T-cell (primary cell): ENCODE results near the gene XPOT. TPM values are rescaled to one million over a fixed set of nuclear protein-coding genes. Genes with fewer than 3 reads are reported as not detected.

Source experiments
- ATAC-seq, 4 experiments: fragments of 200-7000 bp in 3 of 4; fragments of 150-1000 bp in 1 of 4; cut with Tn5 transposase; replicated peaks in 1 of 4; 1 replicate in 3 of 4; 2 replicates in 1 of 4; pipeline ENCODE4 v1.10.0; 2021; ENCODE audit warnings: moderate library complexity in 3 of 4, mild to moderate bottlenecking in 2 of 4, moderate number of reproducible peaks in 1 of 4
- CTCF ChIA-PET, 2 donors: fragments of 300-600 bp; sonication (Branson Sonifier 250); formaldehyde crosslinking; loops; one replicate each; lab custom pipeline; 2022; ENCODE audit warnings: antibody characterized with exemption in 2 of 2; lab: Charles Lee
- POLR2A ChIA-PET, 2 donors: fragments of 300-600 bp; sonication (Branson Sonifier 250); formaldehyde crosslinking; loops; one replicate each; lab custom pipeline; 2022; ENCODE audit warnings: antibody characterized with exemption in 2 of 2; lab: Charles Lee
- DNase-seq, 35 experiments: peaks; one replicate each; pipeline versions ENCODE4 v3.0.0 to v3.0.0-alpha.2; 2013 to 2023
- H3K27ac ChIP-seq: one replicate; pipeline ENCODE4 v1.5.1; 2013; ENCODE audit warnings: low read length
- H3K27me3 ChIP-seq, 2 experiments: replicated peaks in 1 of 2; 1 replicate in 1 of 2; 2 replicates in 1 of 2; pipeline versions ENCODE4 v1.6.1 to v1.7.0; 2013; ENCODE audit warnings: low read length in 1 of 2, mixed read lengths in 1 of 2; ENCODE audit not compliant: control insufficient read depth in 2 of 2, insufficient read depth in 2 of 2; ENCODE audit errors: extremely low read depth in 1 of 2
- H3K36me3 ChIP-seq, 2 donors: 1 replicate in 1 of 2; 2 replicates in 1 of 2; pipeline versions ENCODE4 v1.6.1 to v1.7.0; 2013; ENCODE audit warnings: low read length in 1 of 2; ENCODE audit not compliant: control insufficient read depth in 2 of 2, insufficient read depth in 1 of 2; ENCODE audit errors: extremely low read depth in 1 of 2
- H3K4me1 ChIP-seq, 2 experiments: 1 replicate in 1 of 2; 2 replicates in 1 of 2; pipeline versions ENCODE4 v1.6.1 to v1.7.0; 2013; ENCODE audit warnings: low read length in 2 of 2, mixed read lengths in 1 of 2; ENCODE audit not compliant: insufficient read depth in 2 of 2, control insufficient read depth in 1 of 2; ENCODE audit errors: extremely low read depth in 1 of 2
- H3K4me3 ChIP-seq, 2 donors: 1 replicate in 1 of 2; 2 replicates in 1 of 2; pipeline versions ENCODE4 v1.5.1 to v1.7.0; 2013; ENCODE audit warnings: mild to moderate bottlenecking in 2 of 2, low read length in 1 of 2, moderate library complexity in 1 of 2; ENCODE audit not compliant: control insufficient read depth in 1 of 2; ENCODE audit errors: extremely low read depth in 1 of 2
- H3K9me3 ChIP-seq: 2 replicates; pipeline ENCODE4 v1.7.0; 2013
- H3K27ac Mint-ChIP-seq, 2 donors: one replicate each; pipeline ENCODE4 v1.8.0; 2020 to 2021; ENCODE audit warnings: mild to moderate bottlenecking in 2 of 2, mixed read lengths in 2 of 2
- H3K27me3 Mint-ChIP-seq, 2 donors: one replicate each; pipeline ENCODE4 v1.8.0; 2021 to 2022; ENCODE audit warnings: mixed read lengths in 2 of 2
- H3K36me3 Mint-ChIP-seq: one replicate; pipeline ENCODE4 v1.8.0; 2021; ENCODE audit warnings: mixed read lengths
- H3K4me1 Mint-ChIP-seq, 3 donors: one replicate each; pipeline ENCODE4 v1.8.0; 2020 to 2022; ENCODE audit warnings: mixed read lengths in 3 of 3, mild to moderate bottlenecking in 1 of 3
- H3K4me3 Mint-ChIP-seq, 3 donors: one replicate each; pipeline ENCODE4 v1.8.0; 2020 to 2022; ENCODE audit warnings: mild to moderate bottlenecking in 3 of 3, mixed read lengths in 3 of 3, moderate library complexity in 3 of 3
- H3K9me3 Mint-ChIP-seq, 3 donors: one replicate each; pipeline ENCODE4 v1.8.0; 2020 to 2022; ENCODE audit warnings: mixed read lengths in 3 of 3
- WGBS: methylation state at CpG from one replicate; pipeline ENCODE4 v1.1.5; 2013; ENCODE audit warnings: missing lambda C conversion rate; ENCODE audit not compliant: insufficient coverage; 5-methylcytosine and 5-hydroxymethylcytosine counted together
- total RNA-seq, 35 experiments: library from RNA in 6 of 35; stranded (reverse) in 6 of 35; fragments of 120-200 nt in 1 of 35; gene quantifications; one replicate each; pipeline versions ENCODE4 v1.2.1 to v1.2.4 and lab custom pipeline; 2013 to 2026

Gene XPOT
- total RNA-seq, 5 donors from 2014 or later (not counting 1 experiment from before 2014, with no cell fraction given) = 53.9 to 94.2 (median 81.3) TPM

GRCh38 chr12:64469455-64470142 is 65.4 kb downstream of the XPOT start:
- peaks cover 57% of the 10 kb centered on the region for H3K36me3 Mint-ChIP-seq
- Histone ChIP-seq H3K4me3 (no peak overlapping the region), H3K4me1 (no peaks in the 10 kb centered on the region), H3K27ac (no peak overlapping the region), H3K9me3 (no peaks in the 10 kb centered on the region), H3K27me3 (no peaks in the 10 kb centered on the region), H3K36me3 (peaks cover 0 to 69% of the 10 kb centered on the region in 2 donors)
- H3K27me3 Mint-ChIP-seq = no peaks in the 10 kb centered on the region
- no peaks in the 10 kb centered on the region for H3K9me3 Mint-ChIP-seq
- CTCF ChIA-PET = interaction anchor here in 1 of 2 donors (0.6 kb wide), 1 partner anchor 22 kb away, joined by 5 read pairs; no protein-coding TSS in a partner anchor
- WGBS = 100% methylated on average over 2 of the region's 2 CpGs
- H3K27ac Mint-ChIP-seq = peak overlapping the region in 1 of 2 donors; percentile 17
- no peaks in the 10 kb centered on the region for H3K4me1 Mint-ChIP-seq
- POLR2A ChIA-PET = interaction anchor here (0.6 to 1.2 kb wide), 4 partner anchors 24 to 30 kb away, joined by 3 to 4 read pairs (median 3); no protein-coding TSS in a partner anchor
- ATAC-seq = no peak
- DNase-seq = no peak
- H3K4me3 Mint-ChIP-seq = no peak overlapping the region

DNA sequence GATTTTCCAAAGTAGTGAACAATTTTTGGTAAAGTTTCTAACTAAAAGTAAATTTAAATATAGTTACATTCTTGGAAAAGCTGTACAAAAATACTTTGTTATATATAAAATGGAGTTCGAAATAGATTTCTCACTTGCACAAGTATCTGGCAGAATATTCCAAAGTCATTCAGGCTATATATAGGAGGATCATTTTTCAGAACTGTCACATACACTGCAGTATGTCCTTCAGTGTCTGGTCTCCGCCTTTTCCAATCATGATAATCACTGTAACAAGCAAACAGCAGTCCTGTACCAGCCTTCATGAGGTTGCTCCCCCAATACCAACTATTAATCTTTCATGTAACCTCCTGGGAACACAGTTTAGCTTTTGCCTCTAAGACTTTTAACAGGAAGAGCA is 66.3 kb downstream of the XPOT start:
- Histone ChIP-seq H3K9me3 (no peaks in the 10 kb centered on the region), H3K4me1 (no peaks in the 10 kb centered on the region), H3K27me3 (no peaks in the 10 kb centered on the region), H3K27ac (no peak overlapping the region), H3K36me3 (peaks cover 0 to 69% of the 10 kb centered on the region in 2 donors), H3K4me3 (no peak overlapping the region)
- ChIA-PET CTCF (no interaction called here), POLR2A (no interaction called here)
- Mint-ChIP-seq H3K4me1 (no peaks in the 10 kb centered on the region), H3K9me3 (peaks cover 0 to 4% (median 4%) of the 10 kb centered on the region in 3 donors), H3K27me3 (no peaks in the 10 kb centered on the region), H3K27ac (no peak overlapping the region), H3K4me3 (no peak overlapping the region), H3K36me3 (peaks cover 63% of the 10 kb centered on the region)
- WGBS = 100% methylated on average over 1 of the region's 2 CpGs
- ATAC-seq (no peak), DNase-seq (no peak)

DNA sequence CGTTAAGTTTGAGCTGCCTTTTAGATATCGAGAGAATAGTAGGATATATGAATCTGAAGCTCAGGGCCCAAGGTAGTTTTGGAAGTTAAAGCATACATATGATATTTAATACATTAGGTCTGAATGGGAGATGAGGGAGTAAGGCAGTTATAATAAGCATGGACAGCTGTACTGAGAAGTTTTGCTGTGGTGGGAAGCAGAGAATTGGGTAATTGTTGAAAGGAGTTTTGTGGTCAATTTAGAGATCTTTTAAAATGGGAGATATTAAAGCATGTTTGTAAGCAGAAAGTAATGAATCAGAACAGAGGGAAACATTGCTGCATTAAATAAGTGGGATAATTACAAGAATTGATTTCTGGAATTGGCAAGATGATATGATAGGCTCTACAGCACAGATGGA is 69.0 kb downstream of the XPOT start:
- Mint-ChIP-seq H3K27me3 (no peaks in the 10 kb centered on the region), H3K27ac (no peak overlapping the region)
- CTCF ChIA-PET = interaction anchor here in 1 of 2 donors (0.6 kb wide), 1 partner anchor 16 kb away, joined by 3 read pairs; no protein-coding TSS in a partner anchor

GRCh38 chr12:64475518-64475917 is 71.3 kb downstream of the XPOT start:
- CTCF ChIA-PET = no interaction called here
- WGBS = 93% methylated on average over 4 of the region's 4 CpGs
- H3K36me3 Mint-ChIP-seq = peaks cover 58% of the 10 kb centered on the region

More for the DNA sequence above, 69.0 kb downstream of the XPOT start:
- H3K4me3 ChIP-seq = no peak overlapping the region
- DNase-seq (no peak), ATAC-seq (no peak)
- Mint-ChIP-seq H3K9me3 (peaks cover 0 to 18% (median 5%) of the 10 kb centered on the region in 3 donors), H3K4me3 (no peak overlapping the region), H3K36me3 (peaks cover 69% of the 10 kb centered on the region), H3K4me1 (peaks cover 0 to 6% (median 5%) of the 10 kb centered on the region in 3 donors)
- WGBS = 100% methylated on average over 2 of the region's 2 CpGs
- H3K27me3 ChIP-seq = no peaks in the 10 kb centered on the region
- POLR2A ChIA-PET = no interaction called here
- no peaks in the 10 kb centered on the region for H3K9me3 ChIP-seq
- H3K27ac ChIP-seq = no peak overlapping the region
- peaks cover 0 to 58% of the 10 kb centered on the region in 2 donors for H3K36me3 ChIP-seq
- H3K4me1 ChIP-seq = no peaks in the 10 kb centered on the region

GRCh38 chr12:64476844-64477243 is 72.7 kb downstream of the XPOT start:
- peaks cover 0 to 33% of the 10 kb centered on the region in 2 donors for H3K36me3 ChIP-seq
- CTCF ChIA-PET = no interaction called here
- DNase-seq (no peak), ATAC-seq (no peak)
- H3K9me3 ChIP-seq = no peaks in the 10 kb centered on the region
- no peaks in the 10 kb centered on the region for H3K4me1 ChIP-seq
- H3K4me3 ChIP-seq = no peak overlapping the region
- Mint-ChIP-seq H3K4me1 (peaks cover 0 to 9% (median 8%) of the 10 kb centered on the region in 3 donors), H3K27me3 (no peaks in the 10 kb centered on the region), H3K4me3 (no peak overlapping the region), H3K36me3 (peaks cover 51% of the 10 kb centered on the region), H3K9me3 (peaks cover 0 to 18% (median 5%) of the 10 kb centered on the region in 3 donors), H3K27ac (no peak overlapping the region)
- POLR2A ChIA-PET = no interaction called here
- H3K27ac ChIP-seq = no peak overlapping the region
- 100% methylated on average over 1 of the region's 2 CpGs for WGBS
- H3K27me3 ChIP-seq = no peaks in the 10 kb centered on the region

More at GRCh38 chr12:64475518-64475917, 71.3 kb downstream of the XPOT start:
- H3K4me3 Mint-ChIP-seq = no peak overlapping the region
- Histone ChIP-seq H3K27ac (no peak overlapping the region), H3K36me3 (peaks cover 0 to 45% of the 10 kb centered on the region in 2 donors), H3K9me3 (no peaks in the 10 kb centered on the region), H3K4me3 (no peak overlapping the region), H3K4me1 (no peaks in the 10 kb centered on the region), H3K27me3 (no peaks in the 10 kb centered on the region)
- DNase-seq = no peak
- POLR2A ChIA-PET = no interaction called here
- ATAC-seq = no peak
- peaks cover 0 to 18% (median 5%) of the 10 kb centered on the region in 3 donors for H3K9me3 Mint-ChIP-seq
- no peak overlapping the region for H3K27ac Mint-ChIP-seq
- no peaks in the 10 kb centered on the region for H3K27me3 Mint-ChIP-seq
- peaks cover 0 to 9% (median 8%) of the 10 kb centered on the region in 3 donors for H3K4me1 Mint-ChIP-seq

DNA sequence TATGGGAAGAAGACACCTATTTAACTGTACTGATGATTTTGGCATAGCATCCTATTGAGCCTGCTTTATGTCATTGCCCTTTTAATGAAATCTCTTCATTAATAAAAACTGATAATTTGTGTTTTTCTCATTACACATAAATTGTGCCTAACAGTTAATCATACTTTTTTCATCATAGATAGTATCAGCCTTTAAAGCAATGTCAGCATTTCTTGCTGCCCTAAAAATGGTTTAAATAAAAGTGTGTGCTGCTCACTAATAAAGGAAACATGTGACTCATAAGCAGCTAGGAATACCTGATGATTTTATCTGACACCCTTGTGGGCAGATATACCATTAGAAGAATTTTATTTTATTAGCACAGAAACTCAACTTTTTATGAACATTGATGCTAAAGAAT is 74.5 kb downstream of the XPOT start:
- no peak overlapping the region for H3K27ac ChIP-seq
- H3K36me3 ChIP-seq = peaks cover 0 to 24% of the 10 kb centered on the region in 2 donors
- H3K9me3 ChIP-seq = no peaks in the 10 kb centered on the region
- no peak overlapping the region for H3K4me3 ChIP-seq
- Mint-ChIP-seq H3K4me1 (peaks cover 0 to 9% (median 8%) of the 10 kb centered on the region in 3 donors), H3K4me3 (no peak overlapping the region), H3K27ac (no peak overlapping the region), H3K9me3 (peaks cover 0 to 18% (median 5%) of the 10 kb centered on the region in 3 donors), H3K36me3 (peaks cover 46% of the 10 kb centered on the region), H3K27me3 (no peaks in the 10 kb centered on the region)
- CTCF ChIA-PET = no interaction called here
- H3K27me3 ChIP-seq = no peaks in the 10 kb centered on the region
- DNase-seq (no peak), ATAC-seq (no peak)
- POLR2A ChIA-PET = interaction anchor here in 1 of 2 donors (0.5 kb wide), 1 partner anchor 69 kb away, joined by 5 read pairs; no protein-coding TSS in a partner anchor
- no peaks in the 10 kb centered on the region for H3K4me1 ChIP-seq
